A549 (cell line): Measurements from ENCODE around the gene AMY2A. TPM values are rescaled to one million over a fixed set of nuclear protein-coding genes. Genes with fewer than 3 reads are reported as not detected.
"Not testable (repeated sequence)": the region's sequence is repeated elsewhere in the genome, so short reads cannot be mapped to it uniquely, and the experiment has no call there.

Experiments
- ATAC-seq, 2 experiments: fragments of 200-7000 bp in 1 of 2; fragments of >200 bp in 1 of 2; cut with Nextera tagmentation in 1 of 2; cut with Tn5 transposase in 1 of 2; 3 replicates each; pipeline versions ENCODE4 v1.8.0 to v1.9.1; 2018 to 2020; ENCODE audit warnings: mild to moderate bottlenecking in 1 of 2, moderate library complexity in 1 of 2
- CTCF ChIA-PET: fragments of 300-600 bp; sonication (Branson Sonifier 250); formaldehyde crosslinking; extraction: SDS; loops from one replicate; lab custom pipeline; 2021; ENCODE audit warnings: antibody characterized with exemption, inconsistent platforms; lab: Yijun Ruan, JAX
- POLR2A ChIA-PET: fragments of 350-600 bp; formaldehyde crosslinking; extraction: SDS; loops from one replicate; lab custom pipeline; 2021; ENCODE audit warnings: antibody characterized with exemption, inconsistent platforms; lab: Yijun Ruan, JAX
- DNase-seq, 2 experiments: peaks; one replicate each; pipeline versions ENCODE4 v3.0.0 to v3.0.0-alpha.2; 2011 to 2016; ENCODE audit warnings: low read depth in 1 of 2, low spot score in 1 of 2
- FAIRE-seq: peaks from 2 replicates; lab custom pipeline; 2011; peaks lifted over from hg19 to GRCh38; lab: Jason Lieb, UNC
- H3K27ac ChIP-seq, 2 experiments: fragments of >200 bp; sonication (Bioruptor Twin); formaldehyde crosslinking; 3 replicates each; pipeline ENCODE4 v1.5.1; 2016 to 2017
- H3K4me1 ChIP-seq: fragments of >200 bp; sonication (Bioruptor Twin); formaldehyde crosslinking; 3 replicates; pipeline ENCODE4 v1.6.1; 2016
- H3K4me2 ChIP-seq: fragments of >200 bp; sonication (Bioruptor Twin); formaldehyde crosslinking; 3 replicates; pipeline ENCODE4 v1.6.1; 2016
- H3K4me3 ChIP-seq: fragments of >200 bp; sonication (Bioruptor Twin); formaldehyde crosslinking; 3 replicates; pipeline ENCODE4 v1.5.1; 2016
- H3K9me3 ChIP-seq: fragments of >200 bp; sonication (Bioruptor Twin); formaldehyde crosslinking; 3 replicates; pipeline ENCODE4 v1.6.1; 2016
- CBX2 ChIP-seq: fragments of 200-600 bp; sonication (generic); IDR thresholded peaks from 2 replicates; pipeline ENCODE4 v1.6.1; 2016; ENCODE audit warnings: low read depth, mild to moderate bottlenecking, borderline replicate concordance
- CBX8 ChIP-seq: fragments of 200-600 bp; sonication (generic); IDR thresholded peaks from 2 replicates; pipeline ENCODE4 v1.6.1; 2016
- CHD2 ChIP-seq: fragments of 150-350 bp; IDR thresholded peaks from 2 replicates; pipeline ENCODE4 v1.6.1; 2014; ENCODE audit warnings: low read length; ENCODE audit not compliant: partially characterized antibody
- EP300 ChIP-seq, 2 experiments: fragments of >200 bp; sonication (Bioruptor Twin); formaldehyde crosslinking; IDR thresholded peaks; 2 replicates in 1 of 2; 3 replicates in 1 of 2; pipeline ENCODE4 v1.6.1; 2016 to 2017
- FOXS1 ChIP-seq: fragments of 250-450 bp; sonication (Bioruptor Pico); IDR thresholded peaks from 2 replicates; pipeline ENCODE4 v1.5.0; 2020; ENCODE audit warnings: mild to moderate bottlenecking, moderate library complexity
- HOXB13 ChIP-seq: fragments of 250-450 bp; sonication (Bioruptor Pico); IDR thresholded peaks from 2 replicates; pipeline ENCODE4 v1.5.0; 2020; ENCODE audit warnings: low read depth, mild to moderate bottlenecking, moderate library complexity
- JUN ChIP-seq, 2 experiments: fragments of >200 bp; sonication (Bioruptor Twin); formaldehyde crosslinking; IDR thresholded peaks; 2 replicates in 1 of 2; 3 replicates in 1 of 2; pipeline ENCODE4 v1.6.1; 2016 to 2017
- KDM1A ChIP-seq: fragments of 200-600 bp; sonication (generic); IDR thresholded peaks from 2 replicates; pipeline ENCODE4 v1.6.1; 2016; ENCODE audit warnings: low read depth, mild to moderate bottlenecking
- MAFK ChIP-seq: fragments of 450-650 bp; IDR thresholded peaks from 2 replicates; pipeline ENCODE4 v1.6.1; 2014; ENCODE audit not compliant: partially characterized antibody
- NPAS2 ChIP-seq: fragments of 250-450 bp; sonication (Bioruptor Pico); IDR thresholded peaks from 2 replicates; pipeline ENCODE4 v1.8.0; 2022; ENCODE audit warnings: mild to moderate bottlenecking, moderate library complexity, borderline replicate concordance
- PHF8 ChIP-seq: fragments of 200-600 bp; sonication (generic); IDR thresholded peaks from 2 replicates; pipeline ENCODE4 v1.6.1; 2016; ENCODE audit warnings: low read depth, mild to moderate bottlenecking, antibody characterized with exemption, moderate library complexity, borderline replicate concordance
- POLR2AphosphoS2 ChIP-seq: conservative IDR thresholded peaks from 2 replicates; pipeline ENCODE4 v1.6.1; 2012; ENCODE audit warnings: low read length, improper control_type of control experiment, inconsistent platforms
- RARB ChIP-seq: fragments of 250-450 bp; sonication (Bioruptor Pico); IDR thresholded peaks from 2 replicates; pipeline ENCODE4 v1.8.0; 2021; ENCODE audit warnings: mild to moderate bottlenecking, moderate library complexity
- SMC3 ChIP-seq: fragments of >200 bp; sonication (Bioruptor Twin); formaldehyde crosslinking; IDR thresholded peaks from 3 replicates; pipeline ENCODE4 v1.6.1; 2018; ENCODE audit warnings: inconsistent platforms
- SREBF2 ChIP-seq: fragments of 450-650 bp; IDR thresholded peaks from 2 replicates; pipeline ENCODE4 v1.6.1; 2014; ENCODE audit warnings: mild to moderate bottlenecking, moderate library complexity
- TFCP2L1 ChIP-seq: fragments of 250-450 bp; sonication (Bioruptor Pico); IDR thresholded peaks from 2 replicates; pipeline ENCODE4 v1.5.0; 2021; ENCODE audit warnings: mild to moderate bottlenecking
- ZFP36 ChIP-seq: fragments of 450-650 bp; IDR thresholded peaks from 2 replicates; pipeline ENCODE4 v1.6.1; 2014; ENCODE audit warnings: borderline replicate concordance; ENCODE audit not compliant: partially characterized antibody
- WGBS: methylation state at CpG from one replicate; pipeline ENCODE4 v1.1.6; 2017; ENCODE audit errors: missing lambda C conversion rate; 5-methylcytosine and 5-hydroxymethylcytosine counted together
- polyA plus RNA-seq, 4 experiments: library from polyadenylated mRNA; depleted of rRNA in 3 of 4; stranded (reverse); fragments of >200 nt; fragmentation: RNase III in 1 of 4; extraction: RNeasy Plus Mini Kit Qiagen cat#74134 plus additional on column Dnase treatment in 1 of 4; gene quantifications; 2 replicates in 3 of 4; 3 replicates in 1 of 4; pipeline ENCODE4 v1.2.3, GENCODE V29; 2011 to 2017
- TF ChIP-seq, protein P1 (sequence below): IDR thresholded peaks from 2 replicates; pipeline ENCODE4 v1.6.1; 2012
- TF ChIP-seq, protein P2 (sequence below): IDR thresholded peaks from 2 replicates; pipeline ENCODE4 v1.6.1; 2012
- TF ChIP-seq, protein P3 (sequence below): IDR thresholded peaks from 2 replicates; pipeline ENCODE4 v1.6.1; 2012; ENCODE audit warnings: low read depth, borderline replicate concordance

AMY2A gene
- polyA plus RNA-seq, 2 of the 4 experiments (the other 2 are of a cell fraction) = not detected

DNA sequence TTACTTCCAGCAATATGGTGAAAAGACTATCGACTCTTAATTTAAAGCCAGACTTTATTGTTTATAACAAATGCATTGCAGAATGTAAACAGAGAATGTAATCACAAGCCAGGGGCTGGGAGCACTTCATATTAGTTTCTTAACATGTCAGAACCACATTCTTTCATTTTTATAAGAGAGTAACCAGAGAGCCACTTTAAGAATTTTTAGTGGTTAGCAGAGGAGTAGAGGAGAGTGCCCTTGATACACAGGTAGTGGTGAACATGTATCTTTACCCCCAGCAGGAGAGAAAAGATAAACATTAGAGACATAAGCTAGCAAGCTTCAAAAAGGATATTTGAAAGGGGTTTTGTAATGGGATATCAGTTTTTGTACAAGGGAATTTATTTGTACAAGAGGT lies 34.8 kb upstream of the AMY2A start (continued):
- TF ChIP-seq RARB (CRISPR knock-in tag) = no peak
- TF ChIP-seq TFCP2L1 (CRISPR knock-in tag) = no peak
- no peak for TF ChIP-seq MAFK
- TF ChIP-seq, protein P1, sequence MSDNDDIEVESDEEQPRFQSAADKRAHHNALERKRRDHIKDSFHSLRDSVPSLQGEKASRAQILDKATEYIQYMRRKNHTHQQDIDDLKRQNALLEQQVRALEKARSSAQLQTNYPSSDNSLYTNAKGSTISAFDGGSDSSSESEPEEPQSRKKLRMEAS = no peak

DNA sequence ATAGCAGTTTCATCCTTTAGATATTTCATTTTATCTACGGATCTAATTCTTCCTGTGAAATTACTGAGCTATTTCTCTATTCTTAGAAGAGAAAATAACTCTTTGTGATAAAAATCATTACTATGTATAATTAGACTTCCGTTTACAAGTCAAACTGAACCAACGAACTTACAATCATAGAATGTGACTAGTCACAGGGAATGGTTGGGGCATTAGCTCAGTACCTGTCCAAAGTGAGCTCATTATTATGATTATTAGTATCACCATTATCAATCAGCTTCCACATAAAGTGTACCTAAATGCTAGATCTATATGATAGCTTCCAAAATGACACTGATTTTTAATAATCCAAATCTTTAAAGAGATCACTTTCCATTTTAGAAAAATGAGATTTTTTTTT lies 33.3 kb upstream of the AMY2A start:
- WGBS = 7% methylated on average over 3 of the region's 3 CpGs
- DNase-seq = no peak
- Histone ChIP-seq H3K4me1 (no peaks in the 10 kb centered on the region), H3K4me2 (no peak overlapping the region), H3K27ac (no peak overlapping the region), H3K4me3 (no peak overlapping the region), H3K9me3 (no peaks in the 10 kb centered on the region)
- TF ChIP-seq CBX8 = no peak
- TF ChIP-seq FOXS1 (CRISPR knock-in tag) = no peak
- no peak for FAIRE-seq
- ChIA-PET CTCF (no interaction called here), POLR2A (no interaction called here)
- ATAC-seq = no peak

DNA sequence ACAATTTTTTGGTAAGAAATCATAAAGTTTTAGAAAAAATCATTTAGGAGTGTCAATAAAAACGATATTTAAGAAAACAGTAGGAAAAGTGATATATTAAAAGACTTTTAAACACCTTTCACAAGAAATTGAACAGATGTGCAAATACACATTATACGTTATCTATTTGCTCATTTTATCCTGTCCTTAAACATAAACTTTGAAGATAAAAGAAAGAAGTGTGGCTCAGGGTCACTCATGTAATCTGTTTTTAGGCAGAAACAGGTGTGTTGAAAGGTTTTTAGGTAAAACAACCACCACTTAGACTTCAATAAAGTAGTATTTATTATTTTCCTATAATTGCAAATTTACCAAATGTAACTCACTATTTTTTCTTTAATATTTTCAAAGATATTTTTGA lies 32.7 kb upstream of the AMY2A start:
- TF ChIP-seq, protein P1 = no peak
- TF ChIP-seq EP300 (IDR thresholded peaks at IDR 0.05) (no peak), KDM1A (no peak), NPAS2 (no peak), HOXB13 (CRISPR knock-in tag) (no peak), CBX8 (no peak), RARB (CRISPR knock-in tag) (no peak), CBX2 (no peak), ZFP36 (no peak), MAFK (no peak), JUN (IDR thresholded peaks at IDR 0.05) (no peak), SREBF2 (no peak), PHF8 (no peak), POLR2AphosphoS2 (no peak), CHD2 (no peak), SMC3 (no peak)
- TF ChIP-seq, protein P2, sequence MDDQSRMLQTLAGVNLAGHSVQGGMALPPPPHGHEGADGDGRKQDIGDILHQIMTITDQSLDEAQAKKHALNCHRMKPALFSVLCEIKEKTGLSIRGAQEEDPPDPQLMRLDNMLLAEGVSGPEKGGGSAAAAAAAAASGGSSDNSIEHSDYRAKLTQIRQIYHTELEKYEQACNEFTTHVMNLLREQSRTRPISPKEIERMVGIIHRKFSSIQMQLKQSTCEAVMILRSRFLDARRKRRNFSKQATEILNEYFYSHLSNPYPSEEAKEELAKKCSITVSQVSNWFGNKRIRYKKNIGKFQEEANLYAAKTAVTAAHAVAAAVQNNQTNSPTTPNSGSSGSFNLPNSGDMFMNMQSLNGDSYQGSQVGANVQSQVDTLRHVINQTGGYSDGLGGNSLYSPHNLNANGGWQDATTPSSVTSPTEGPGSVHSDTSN = no peak
- TF ChIP-seq, protein P3, sequence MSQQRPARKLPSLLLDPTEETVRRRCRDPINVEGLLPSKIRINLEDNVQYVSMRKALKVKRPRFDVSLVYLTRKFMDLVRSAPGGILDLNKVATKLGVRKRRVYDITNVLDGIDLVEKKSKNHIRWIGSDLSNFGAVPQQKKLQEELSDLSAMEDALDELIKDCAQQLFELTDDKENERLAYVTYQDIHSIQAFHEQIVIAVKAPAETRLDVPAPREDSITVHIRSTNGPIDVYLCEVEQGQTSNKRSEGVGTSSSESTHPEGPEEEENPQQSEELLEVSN = no peak
- Histone ChIP-seq H3K4me1 (no peaks in the 10 kb centered on the region), H3K4me3 (no peak overlapping the region), H3K9me3 (no peaks in the 10 kb centered on the region), H3K4me2 (no peak overlapping the region), H3K27ac (no peak overlapping the region)
- FAIRE-seq (no peak), ATAC-seq (no peak), DNase-seq (no peak)
- 33% methylated on average over 2 of the region's 2 CpGs for WGBS
- CTCF ChIA-PET = no interaction called here
- POLR2A ChIA-PET = no interaction called here

DNA sequence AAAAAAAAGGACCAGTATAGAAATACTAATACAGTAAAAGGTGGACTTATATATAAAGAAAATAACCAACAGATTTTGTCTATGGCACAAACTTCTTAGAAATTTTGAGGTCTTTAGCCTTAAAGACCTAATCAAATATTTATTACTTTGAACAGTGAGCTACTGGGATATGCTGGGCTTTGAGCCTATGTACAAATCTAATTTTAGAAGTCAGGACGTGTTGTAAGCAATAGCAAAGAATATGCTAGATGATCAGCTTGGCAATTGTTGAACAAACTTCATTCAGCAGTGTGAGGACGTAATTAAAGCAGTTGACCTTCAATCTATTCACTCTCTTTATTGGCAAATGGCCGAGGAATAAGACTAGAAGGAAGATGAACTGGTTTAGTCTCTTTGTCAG lies 14.5 kb upstream of the AMY2A start:
- DNase-seq, H3K4me3 ChIP-seq, H3K27ac ChIP-seq, CTCF ChIA-PET, FAIRE-seq, POLR2A ChIA-PET, H3K9me3 ChIP-seq, ATAC-seq, H3K4me2 ChIP-seq, H3K4me1 ChIP-seq: not testable (repeated sequence)
- WGBS = no CpG with 5 or more reads among the region's 3 CpGs
